LHCN-M2 (cell line): Measurements from ENCODE around the gene FBRS. TPM values are rescaled to one million over a fixed set of nuclear protein-coding genes. Genes with fewer than 3 reads are reported as not detected.
"Not testable (repeated sequence)": the region's sequence is repeated elsewhere in the genome, so short reads cannot be mapped to it uniquely, and the experiment has no call there.

Source experiments
- DNase-seq: peaks from one replicate; pipeline ENCODE4 v3.0.0-alpha.2; 2012; ENCODE audit warnings: low read depth
- total RNA-seq: library from RNA; depleted of rRNA; stranded (reverse); fragments of >200 nt; gene quantifications from 2 replicates; pipeline ENCODE4 v1.2.3, GENCODE V29; 2014

Gene FBRS
- total RNA-seq, 1 experiment from 2014 or later: 23.0 TPM

DNA sequence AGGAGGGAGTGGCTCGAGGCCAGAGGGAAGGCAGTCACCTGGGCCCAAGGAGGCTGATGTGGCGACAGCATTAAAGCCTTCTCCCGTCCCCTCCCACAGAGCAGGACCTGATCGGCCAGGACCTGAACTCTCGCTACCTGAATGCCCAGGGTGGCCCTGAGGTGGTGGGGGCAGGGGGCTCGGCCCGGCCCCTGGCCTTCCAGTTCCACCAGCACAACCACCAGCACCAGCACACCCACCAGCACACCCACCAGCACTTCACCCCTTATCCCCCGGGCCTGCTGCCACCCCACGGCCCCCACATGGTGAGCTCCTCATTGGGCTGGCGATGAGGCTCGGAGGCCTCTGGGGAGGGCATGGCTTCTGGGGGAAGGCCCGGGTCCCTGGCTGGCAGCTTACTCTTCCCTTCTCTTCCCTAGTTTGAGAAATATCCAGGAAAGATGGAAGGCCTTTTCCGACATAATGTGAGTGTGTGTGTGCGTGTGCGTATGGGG is 6.4 kb downstream of the FBRS start:
- no peak for DNase-seq

DNA sequence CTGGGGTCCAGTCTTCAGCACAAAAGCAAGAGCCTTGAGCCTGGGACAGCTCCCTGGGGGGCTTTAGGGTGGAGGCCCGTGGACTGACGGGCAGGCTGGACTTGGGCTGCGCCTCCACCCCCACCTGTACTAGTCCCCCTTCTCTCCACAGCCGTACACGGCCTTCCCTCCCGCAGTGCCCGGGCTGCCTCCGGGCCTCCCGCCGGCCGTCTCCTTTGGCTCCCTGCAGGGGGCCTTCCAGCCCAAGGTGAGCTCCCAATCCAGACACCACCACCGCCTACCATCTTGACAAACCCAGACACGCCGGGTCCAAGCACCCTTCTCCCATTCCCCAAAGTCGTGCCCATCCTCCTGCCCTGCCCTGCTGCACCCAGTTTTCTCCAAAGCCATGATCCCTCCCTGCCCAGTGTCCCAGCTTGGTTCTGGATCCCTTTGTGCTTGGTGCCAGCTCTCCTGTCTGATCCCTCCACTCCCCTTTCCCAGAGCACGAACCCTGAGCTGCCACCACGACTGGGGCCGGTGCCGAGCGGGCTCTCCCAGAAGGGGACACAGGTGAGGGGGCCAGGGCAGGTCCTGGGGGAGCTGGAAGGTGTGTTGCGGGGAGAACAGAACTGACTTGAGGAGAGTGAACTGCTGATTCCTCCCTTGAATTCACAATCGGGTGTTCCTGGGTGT is 7.1 kb downstream of the FBRS start:
- no peak for DNase-seq

DNA sequence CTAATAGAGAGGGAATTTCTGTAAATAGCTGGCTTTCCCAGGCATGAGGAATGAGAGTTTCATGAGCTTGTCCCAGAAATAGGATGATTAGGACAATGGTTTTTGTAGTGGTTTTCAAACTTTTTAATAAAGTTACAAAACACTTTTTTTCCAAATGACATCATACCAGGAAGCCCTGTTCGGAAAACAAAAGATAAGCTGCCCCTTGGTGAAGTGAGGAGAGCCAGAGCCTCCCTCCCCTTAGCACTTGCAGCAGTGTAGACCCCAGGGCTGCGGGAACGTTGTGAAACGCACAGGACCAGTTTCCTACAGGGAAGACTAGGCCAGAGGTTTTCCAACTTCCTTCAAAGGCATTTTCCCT is 7.6 kb downstream of the FBRS start:
- DNase-seq: no peak

DNA sequence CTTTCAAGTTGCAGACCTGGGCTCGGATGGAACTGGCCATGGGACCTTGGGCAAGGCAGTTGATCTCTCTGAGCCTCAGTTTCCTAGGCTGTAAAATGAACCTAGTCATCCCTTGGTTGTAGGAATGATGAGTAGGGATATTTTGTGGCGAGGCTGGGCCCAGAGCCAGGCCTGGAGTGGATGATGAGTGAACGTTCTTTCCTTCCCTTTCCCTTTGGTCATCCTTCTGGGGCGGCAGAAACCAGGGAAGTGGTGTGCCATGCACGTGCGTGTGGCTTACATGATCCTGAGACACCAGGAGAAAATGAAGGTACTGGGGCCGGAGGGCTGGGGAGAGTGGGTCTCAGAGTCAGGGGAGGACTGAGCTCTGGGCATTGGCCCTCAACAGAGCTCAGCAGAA is 8.4 kb downstream of the FBRS start:
- no peak for DNase-seq

DNA sequence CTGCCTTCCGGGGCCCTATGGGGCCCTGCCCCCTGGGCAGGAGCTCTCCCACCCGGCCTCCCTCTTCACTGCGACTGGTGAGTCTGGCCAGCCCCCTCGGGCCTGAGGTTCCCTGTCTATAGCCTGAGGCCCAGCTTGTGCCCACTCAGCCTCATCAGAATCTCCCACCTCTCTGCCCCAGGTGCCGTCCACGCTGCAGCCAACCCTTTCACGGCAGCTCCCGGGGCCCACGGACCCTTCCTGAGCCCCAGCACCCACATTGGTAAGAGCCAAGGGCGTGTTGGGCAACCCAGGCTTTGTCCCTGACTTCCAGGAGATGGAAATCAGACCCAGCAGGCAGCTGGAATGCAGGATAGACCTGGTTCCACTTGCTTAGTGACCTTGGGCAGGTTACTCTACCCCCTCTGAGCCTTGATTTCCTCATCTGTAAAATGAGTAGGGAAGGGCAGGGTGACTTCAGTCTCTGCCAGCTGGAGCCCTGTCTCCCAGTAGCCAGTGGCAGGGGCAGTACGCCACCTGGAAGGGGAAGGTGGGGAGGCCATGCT is 9.2 kb downstream of the FBRS start:
- DNase-seq: no peak

DNA sequence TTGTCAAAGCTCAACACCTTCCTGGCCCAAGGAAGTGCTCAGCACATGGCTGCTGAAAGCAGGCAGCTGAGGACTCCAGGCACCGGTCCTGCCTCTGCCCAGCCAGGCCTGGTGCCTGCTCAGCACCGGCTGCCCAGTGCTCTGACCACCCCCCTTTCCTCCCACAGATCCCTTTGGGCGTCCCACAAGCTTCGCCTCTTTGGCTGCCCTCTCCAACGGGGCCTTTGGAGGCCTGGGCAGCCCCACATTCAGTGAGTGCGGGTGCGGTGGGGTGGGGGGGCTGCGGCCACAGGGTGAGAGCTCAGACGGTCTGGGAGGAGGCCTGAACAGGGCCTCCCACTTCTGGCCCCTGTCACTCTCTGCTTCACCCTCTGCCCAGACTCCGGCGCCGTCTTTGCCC is 10.2 kb downstream of the FBRS start:
- DNase-seq: no peak

DNA sequence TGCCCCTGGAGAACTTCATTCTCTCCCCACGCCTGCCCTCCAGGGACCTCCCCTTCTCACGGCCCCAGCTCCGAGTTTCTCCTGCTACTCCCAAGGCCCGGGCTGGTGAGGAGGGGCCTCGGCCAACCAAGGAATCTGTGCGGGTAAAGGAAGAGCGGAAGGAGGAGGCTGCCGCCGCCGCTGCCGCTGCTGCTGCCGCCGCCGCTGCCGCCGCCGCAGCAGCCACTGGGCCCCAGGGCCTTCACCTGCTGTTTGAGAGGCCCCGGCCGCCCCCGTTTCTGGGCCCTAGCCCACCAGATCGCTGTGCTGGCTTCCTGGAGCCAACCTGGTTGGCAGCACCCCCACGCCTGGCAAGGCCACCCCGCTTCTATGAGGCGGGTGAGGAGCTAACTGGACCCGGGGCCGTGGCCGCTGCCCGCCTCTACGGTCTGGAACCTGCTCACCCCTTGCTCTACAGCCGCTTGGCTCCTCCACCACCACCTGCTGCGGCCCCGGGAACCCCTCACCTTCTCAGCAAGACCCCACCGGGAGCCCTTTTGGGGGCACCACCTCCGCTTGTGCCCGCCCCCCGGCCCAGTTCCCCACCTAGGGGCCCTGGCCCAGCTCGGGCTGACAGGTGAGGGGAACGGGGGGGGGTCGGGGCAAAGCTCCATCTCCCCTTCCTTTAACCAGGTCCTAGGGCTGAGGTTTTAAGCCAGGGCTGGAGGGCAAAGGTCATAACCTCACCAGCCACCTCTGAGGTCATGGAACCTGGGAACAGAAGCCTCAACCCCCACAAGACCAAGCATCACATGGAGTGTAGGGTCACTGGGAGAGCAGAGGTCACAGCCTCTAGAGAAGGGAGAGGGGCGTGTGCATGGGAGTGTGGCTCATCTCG is 11.0 kb downstream of the FBRS start:
- DNase-seq: no peak

DNA sequence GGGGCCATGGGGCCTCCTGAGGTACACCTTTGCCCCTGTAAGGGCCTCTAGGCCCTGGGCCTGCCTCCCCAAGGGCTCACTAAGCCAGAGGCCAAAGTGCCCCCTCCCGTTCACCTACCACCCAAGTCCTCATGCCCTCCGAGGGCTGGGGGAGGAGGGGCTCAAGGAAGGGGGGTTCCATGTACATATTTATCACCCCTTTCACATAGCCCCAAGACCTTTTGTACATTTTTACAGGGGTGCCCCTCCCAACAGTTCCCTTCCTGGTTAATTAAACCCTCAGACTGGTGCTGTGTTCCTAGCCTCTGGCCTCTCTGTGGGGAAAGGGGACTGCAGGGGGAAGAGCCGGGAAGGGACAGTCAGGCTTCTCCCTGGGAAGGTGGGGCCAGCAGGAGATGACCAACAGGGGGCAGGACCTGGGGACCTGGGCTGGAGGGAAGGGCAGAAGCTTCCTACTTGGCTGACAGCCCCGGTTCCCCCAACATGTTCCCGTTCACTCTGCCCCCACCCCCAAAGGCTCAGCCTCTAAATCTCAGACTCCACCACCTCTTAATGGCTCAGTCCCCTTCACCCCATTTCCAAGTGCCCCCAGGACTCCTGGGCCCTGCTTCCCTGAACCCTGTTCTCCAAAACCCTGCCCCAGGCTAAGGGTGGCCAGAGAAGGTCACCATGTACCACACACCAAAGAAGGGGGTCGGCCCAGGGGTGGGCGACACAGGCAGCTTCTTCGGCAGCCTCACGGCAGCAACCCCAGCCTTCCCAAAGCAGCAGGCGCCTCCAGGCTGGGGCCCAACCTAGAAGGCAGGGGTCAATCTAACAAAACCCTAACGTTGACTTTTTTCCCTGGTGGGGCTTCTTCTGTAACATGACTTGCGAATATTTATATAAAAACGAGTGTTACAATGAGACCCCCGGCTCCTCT is 11.9 kb downstream of the FBRS start:
- no peak for DNase-seq

DNA sequence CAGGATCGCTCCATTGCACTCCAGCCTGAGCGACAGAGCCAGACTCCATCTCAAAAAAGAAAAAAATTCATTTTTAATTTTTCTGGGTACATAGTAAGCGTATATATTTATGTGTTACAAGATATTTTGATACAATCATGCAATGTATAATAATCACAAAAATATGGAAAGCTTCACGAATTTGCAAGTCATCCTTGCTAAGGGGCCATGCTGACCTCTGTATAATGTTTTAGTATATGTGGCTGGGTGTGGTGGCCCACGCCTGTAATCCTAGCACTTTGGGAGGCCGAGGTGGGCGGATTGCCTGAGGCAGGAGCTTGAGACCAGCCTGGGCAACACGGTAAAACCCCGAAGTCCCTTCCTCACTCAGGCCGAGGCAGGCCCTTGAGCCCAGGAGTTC is 16.9 kb downstream of the FBRS start:
- DNase-seq: no peak

DNA sequence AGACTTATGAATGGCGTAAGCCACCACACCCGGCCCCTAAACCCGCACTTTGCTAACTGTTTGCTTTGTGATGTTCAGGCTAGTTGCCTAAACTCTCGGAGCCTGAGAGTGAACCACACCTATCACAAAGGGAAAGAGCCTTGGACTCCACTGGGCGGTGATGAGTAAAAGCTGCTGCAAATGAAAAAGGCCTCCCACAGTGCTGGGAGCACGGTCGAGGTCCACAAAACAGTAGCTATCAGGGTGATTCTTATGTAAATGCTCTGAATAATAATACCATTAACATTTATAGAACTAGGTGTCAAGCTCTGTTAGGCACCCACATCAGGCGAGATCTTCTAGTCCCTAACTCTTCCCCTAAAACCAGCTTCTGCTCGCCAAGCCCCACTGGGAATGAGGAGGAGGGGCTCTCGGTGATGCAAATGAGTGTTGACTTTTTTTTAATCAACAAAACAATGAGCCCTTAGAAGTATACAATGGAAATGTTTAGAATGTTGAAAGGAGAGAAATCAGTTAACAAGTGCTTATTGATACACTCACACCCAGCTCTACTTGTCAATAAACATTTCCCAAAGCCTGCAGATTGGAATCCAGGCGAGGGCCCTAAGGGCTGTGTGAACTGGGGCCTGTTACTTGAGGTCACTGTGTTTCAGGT is 19.8 kb downstream of the FBRS start:
- DNase-seq: no peak

DNA sequence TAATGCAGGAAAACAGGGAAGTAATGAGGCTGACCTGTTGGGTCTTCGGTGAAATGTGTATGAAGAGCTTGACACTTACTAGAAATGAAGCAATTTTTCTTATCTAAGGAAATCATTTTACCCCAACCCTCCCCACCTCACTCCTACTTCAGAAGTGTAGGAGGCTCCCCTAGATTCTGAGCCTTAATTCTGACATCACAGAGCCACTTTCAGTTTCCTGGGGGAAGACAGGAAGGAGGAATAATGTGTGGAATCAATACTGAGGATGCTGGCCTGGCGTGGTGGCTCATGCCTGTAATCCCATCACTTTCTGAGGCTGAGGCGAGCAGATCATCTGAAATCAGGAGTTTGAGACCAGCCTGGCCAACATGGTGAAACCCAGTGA is 20.3 kb downstream of the FBRS start:
- no peak for DNase-seq

DNA sequence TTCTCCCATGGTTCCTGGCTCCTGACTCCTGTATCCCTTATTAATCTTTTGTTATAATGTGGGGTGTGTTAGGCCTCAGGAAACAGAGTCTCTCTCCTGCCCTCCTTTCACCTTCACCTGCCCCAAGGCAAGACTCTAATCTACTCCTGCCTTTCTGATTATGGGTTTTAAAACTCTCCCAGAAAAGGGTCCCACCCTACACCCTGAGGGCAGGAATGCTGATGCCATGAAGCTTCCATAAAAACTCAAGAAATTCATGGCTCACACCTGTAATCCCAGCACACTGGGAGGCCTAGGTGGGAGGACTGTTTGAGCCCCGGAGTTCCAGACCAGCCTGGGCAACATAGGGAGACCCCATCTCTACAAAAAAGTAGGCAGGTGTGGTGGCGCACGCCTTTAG is 22.1 kb downstream of the FBRS start:
- no peak for DNase-seq

DNA sequence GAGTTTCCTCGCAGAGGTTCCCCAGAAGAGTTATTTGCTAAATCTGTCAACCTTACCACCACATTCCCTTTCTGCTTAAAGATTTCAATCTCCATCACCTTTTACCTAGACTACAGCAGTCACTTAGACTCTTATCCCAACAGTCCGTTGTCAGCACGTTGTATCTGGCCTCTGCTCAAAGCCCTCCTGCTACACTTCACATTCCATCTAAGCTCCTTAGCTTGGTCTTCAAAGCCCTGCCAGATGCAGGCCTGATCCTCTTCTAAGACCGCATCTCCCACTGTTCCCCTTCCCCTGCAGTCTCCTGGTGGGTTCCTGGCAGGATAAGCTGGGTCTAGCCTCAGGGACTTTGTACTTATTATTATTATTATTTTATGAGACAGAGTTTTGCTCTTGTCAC is 30.5 kb downstream of the FBRS start:
- DNase-seq: no peak

DNA sequence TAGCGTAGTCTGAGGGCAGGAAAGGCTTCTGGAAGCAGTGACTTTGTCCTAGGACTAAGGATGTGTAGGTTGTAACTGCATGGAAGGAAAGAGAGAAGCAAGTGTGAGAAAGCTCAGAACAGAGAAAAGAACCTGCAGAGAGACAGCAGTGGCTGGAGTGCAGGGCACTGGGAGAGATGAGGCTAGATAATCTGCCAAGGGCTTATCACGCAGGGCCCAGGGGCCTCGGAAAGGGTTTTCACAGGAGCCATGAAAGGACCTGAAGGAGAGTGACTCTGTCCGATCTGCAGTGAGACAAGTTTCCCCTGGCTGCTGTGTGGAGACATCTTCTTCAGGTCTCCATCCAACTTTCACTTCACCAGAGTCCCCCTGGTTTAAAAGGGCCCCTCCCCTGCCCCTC is 33.7 kb downstream of the FBRS start:
- DNase-seq: no peak

DNA sequence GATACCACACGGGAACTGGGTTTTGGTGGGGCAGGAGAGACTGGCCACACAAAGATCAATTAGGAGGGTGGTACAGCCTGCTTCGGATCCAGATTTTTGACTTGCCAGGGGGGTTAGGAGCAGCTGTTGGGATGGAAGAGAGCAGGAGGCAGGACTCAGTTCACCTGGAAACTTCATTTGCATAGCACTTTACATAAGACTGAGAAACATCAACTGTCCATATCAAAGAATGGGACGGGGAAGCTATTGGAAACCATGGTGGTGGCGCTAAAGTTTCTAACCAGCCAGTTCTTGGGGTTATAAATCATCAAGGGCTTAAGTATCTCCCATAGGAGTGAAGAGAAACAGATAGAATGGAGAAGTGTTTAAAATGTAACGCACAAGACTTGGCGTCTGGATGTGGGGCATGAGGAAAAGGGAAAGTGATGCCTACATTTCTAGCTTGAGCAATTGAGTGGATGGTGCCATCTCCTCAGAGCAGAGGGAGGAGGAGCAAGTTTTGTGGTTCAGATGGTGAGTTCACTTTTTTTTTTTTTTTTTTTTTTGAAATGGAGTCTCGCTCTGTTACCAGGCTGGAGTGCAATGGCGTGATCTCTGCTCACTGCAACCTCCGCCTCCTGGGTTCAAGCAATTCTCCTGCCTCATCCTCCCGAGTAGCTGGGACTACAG is 34.3 kb downstream of the FBRS start:
- no peak for DNase-seq

DNA sequence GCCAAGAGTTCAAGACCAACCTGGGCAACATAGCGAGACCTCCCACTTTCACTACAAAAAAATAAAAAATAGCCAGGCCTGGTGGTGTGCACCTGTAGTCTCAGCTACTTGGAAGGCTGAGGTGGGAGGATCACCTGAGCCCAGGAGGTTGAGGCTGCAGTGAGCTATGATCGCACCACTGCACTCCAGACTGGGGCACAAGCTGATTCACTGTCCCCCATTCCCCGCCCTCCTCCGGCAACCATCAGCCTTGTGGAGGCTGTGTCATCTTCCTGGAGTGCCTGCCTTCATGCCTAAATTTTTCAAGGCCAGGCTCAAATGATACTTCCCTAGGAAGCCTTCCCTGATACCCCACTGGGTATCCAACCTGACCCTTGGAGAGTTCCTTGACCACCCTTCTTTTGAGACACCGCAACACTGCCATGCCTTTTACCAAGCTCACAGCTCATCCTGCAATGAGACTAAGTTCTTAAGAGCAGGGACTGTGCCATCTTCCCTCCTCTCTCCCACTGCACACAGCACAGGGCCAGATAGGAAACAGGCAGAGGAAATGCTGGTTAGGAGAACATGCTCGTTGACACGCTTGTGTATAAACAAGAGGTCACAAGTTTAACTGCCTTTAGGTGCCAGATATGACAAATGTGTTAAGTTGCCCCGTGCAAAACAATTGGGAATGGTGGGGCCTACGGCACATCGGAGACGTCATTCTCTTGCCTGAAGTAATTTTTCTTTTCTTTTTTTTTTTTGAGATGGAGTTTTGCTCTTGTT is 36.9 kb downstream of the FBRS start:
- no peak for DNase-seq

DNA sequence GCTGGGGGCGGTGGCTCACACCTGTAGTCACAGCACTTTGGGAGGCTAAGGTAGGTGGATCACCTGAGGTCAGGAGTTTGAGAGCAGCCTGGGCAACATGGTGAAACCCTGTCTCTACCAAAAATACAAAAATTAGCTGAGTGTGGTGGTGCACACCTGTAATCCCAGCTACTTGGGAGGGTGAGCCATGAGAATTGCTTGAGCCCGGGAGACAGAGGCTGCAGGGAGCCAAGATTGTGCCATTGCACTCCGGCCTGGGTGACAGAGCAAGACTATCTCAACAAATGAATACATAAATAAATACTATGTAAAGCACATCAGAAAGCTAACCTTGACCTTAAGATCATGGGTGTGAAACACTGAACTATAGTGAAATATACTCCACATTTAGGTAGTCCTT is 38.4 kb downstream of the FBRS start:
- not testable (repeated sequence) for DNase-seq

DNA sequence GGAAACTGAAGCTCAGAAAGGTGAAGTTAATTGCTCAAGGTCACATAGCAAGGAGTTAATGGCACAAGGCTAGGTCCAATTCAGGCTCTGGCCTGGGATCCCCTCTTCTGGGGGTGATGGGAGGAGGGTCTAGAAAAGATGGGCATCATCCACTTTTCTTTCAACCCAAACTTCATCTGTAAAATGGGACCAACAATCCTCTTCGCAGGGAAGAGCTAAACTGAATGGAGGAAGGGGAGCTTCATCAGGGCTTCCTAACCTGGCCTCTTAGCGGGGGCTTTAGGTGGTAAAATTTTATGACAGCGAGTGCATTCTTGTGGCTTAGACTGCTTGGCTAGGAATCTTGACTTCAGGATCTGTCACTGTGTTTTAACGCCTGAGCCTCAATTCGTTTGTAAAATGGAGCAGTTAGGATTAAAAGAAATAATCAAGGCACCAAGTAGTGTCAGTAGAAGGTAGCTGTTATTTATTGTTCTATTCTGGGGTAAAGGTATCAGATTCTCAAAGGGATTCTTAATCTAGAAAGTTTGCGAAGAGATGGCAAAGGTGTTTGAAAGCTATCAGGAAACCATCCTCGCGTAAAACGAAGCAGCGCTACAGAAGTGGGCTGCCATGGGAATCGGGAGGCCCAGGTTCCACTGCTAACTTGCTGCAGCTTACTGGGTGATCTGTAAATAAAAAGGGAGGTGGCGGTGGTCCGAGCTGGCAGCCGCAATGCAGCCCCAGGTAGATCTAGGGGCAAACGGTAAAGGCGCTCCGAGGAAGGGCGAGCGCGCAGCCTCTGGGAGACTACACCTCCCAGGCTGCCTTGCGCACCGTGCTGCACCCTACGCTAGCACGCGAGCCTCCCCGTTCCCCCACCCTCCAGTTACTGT is 39.3 kb downstream of the FBRS start:
- DNase-seq: no peak
